ENCODE results near the gene CLDN24.

Gene CLDN24

DNA sequence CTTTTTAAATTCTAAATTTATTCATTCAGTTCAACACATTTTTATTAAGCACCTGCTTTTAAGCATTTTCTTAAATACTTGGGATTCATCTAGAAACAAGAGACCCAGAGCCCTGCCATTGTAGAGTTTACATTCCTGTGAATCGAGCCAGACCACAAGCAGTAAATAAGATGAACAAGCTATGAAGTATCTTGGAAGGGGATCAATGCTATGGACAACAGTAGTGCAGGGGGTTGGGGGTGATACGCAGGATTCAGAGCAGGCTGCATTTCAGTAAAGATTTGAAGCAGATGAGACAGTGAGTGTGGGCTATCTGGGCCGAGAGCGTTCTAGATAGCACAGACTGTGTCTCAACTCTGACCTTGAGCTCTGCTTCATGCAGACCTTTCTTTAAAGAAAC is 37.3 kb downstream of the CLDN24 start:
- no peak for DNase-seq (ENCODE audit: low read depth, low spot score)

DNA sequence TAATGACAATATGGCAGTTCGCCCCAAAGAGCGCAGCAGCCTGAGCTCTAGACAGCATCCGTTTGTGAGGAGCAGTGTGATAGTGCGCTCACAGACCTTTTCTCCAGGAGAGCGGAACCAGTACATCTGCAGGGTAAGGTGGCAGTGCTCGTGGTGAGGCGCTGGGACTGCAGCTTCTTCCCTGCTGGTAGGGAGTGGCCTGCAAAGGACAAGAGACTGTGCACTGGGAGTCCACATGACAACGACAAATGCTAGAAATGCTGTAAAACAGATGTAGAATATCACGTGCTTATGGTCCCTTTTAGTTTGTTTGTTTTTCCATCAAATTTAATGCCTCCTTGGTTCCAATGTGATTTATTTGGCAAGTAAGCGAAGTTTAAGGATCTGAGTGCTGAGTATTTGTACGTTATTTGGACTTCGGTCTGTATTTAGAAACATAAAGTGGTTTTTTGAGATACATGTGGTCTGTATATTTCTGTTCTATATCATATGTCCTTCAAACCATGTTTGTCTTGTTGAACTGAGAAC is 37.9 kb downstream of the CLDN24 start:
- no peak for DNase-seq (ENCODE audit: low read depth, low spot score)

DNA sequence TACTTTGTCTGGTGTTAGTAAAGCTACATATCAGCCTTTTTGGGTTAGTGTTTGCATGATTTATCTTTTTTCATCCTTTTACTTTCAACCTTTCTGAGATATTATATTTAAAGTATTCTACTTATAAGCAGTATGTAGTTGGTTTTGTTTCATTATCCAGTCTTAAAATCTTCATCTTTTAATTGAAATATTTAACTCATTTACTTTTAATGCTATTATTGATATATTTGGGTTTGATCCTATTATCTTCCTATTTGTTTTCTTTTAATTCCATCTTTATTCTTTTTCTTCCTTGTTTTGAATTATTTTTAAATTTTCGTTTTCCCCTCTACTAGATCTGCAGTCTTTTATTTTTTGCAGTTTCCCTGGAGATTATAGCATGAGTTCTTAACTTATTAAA is 46.1 kb downstream of the CLDN24 start:
- no peak for DNase-seq (ENCODE audit: low read depth, low spot score)

DNA sequence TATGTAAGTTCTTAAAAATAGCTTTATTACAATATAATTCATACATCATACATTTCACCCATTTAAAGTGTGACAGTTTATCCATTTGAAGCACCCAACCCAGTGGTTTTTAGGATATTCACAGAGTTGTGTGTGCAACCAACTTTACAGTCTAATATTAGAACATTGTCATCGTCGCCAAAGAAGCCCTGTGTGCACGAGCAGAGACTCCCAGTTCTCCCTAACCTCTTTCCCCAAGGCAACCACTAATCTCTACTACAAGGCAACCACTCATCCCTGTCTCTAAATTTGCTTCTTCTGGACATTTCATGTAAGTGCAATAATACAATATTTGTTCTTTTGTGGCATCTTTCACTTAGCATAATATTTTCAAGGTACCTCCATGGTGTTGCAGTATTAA is 49.8 kb downstream of the CLDN24 start:
- DNase-seq (ENCODE audit: low read depth, low spot score), result no peak

Measured in iPS DF 19.7 (cell line).